Measurements from ENCODE around the gene TMEM198. TPM values are rescaled to one million over a fixed set of nuclear protein-coding genes. Genes with fewer than 3 reads are reported as not detected.

The TMEM198 gene
- total and polyA plus RNA-seq, 9 of the 15 experiments (the other 6 are each of a cell fraction or from before 2014, with no cell fraction given) = 0.03 to 3.8 (median 1.0) TPM

- in situ Hi-C loops (cut with MboI) (loop anchor here (10.0 kb wide), 1 partner anchor 149 kb away; no protein-coding TSS in a partner anchor), intact Hi-C loops (cut with micrococcal nuclease) (loop anchor here (2.0 kb wide), 1 partner anchor 25 kb away; the partner anchor contains the start of gene OBSL1)
- no TSS peak for BruUV-seq (replicated peaks)
- FAIRE-seq (no peak), DNase-seq (ENCODE audit: extremely low read depth in 1 of 4, low spot score in 3 of 4) (no peak), ATAC-seq (no peak)
- H3K36me3 ChIP-seq (ENCODE audit: control insufficient read depth, insufficient read depth, low read length) = peaks cover 6% of the 10 kb centered on the region; the same call in 2 of the 3 replicates
- POLR2A ChIA-PET = no interaction called here
- no peak overlapping the region for H3K9ac ChIP-seq (ENCODE audit: insufficient read depth in 1 of 2, low read depth in 2 of 2, low read length in 2 of 2)
- H3K27me3 ChIP-seq (ENCODE audit: control insufficient read depth in 2 of 2, insufficient read depth in 2 of 2, low read length in 2 of 2) = no peaks in the 10 kb centered on the region
- no peak overlapping the region for H3K27ac ChIP-seq (ENCODE audit: extremely low read depth, low read depth, low read length)
- peaks cover 5% of the 10 kb centered on the region; the same call in 1 of the 2 replicates for H4K20me1 ChIP-seq (replicated peaks; ENCODE audit: control insufficient read depth, insufficient read depth, low read length)
- WGBS (ENCODE audit: insufficient coverage, low coverage, missing lambda C conversion rate) = 10% methylated on average over 3 of the region's 4 CpGs
- TF ChIP-seq ZNF707 (CRISPR knock-in tag; conservative IDR thresholded peaks at IDR 0.05) = peak; percentile 72
- no peak for TF ChIP-seq TRIM25 (IDR thresholded peaks at IDR 0.05; ENCODE audit: borderline replicate concordance)
- CTCF ChIA-PET (ENCODE audit: low intra/inter-chr PET ratio) = no interaction called here
- H3K4me1 ChIP-seq (replicated peaks in 1 of 2; ENCODE audit: control insufficient read depth in 2 of 2, insufficient read depth in 2 of 2, low read length in 2 of 2) = peaks cover 0 to 40% of the 10 kb centered on the region in 2 experiments; a peak in 3 of 5 replicates
- no peak overlapping the region for H3K4me2 ChIP-seq (ENCODE audit: insufficient read depth, low read length)
- H3K9me1 ChIP-seq (ENCODE audit: control insufficient read depth, insufficient read depth, low read length) = no peaks in the 10 kb centered on the region
- no peak overlapping the region for H3K4me3 ChIP-seq
- H2AFZ ChIP-seq (ENCODE audit: low read depth, low read length) = no peak overlapping the region
- peaks cover 16% of the 10 kb centered on the region for H3K79me2 ChIP-seq (ENCODE audit: control insufficient read depth, insufficient read depth, low read length)
- H3K9me3 ChIP-seq (replicated peaks; ENCODE audit: control insufficient read depth, insufficient read depth, low read depth, low read length) = no peaks in the 10 kb centered on the region
These were observed 2.1 kb downstream of the TMEM198 start for GRCh38 chr2:219545943-219546352.

DNA sequence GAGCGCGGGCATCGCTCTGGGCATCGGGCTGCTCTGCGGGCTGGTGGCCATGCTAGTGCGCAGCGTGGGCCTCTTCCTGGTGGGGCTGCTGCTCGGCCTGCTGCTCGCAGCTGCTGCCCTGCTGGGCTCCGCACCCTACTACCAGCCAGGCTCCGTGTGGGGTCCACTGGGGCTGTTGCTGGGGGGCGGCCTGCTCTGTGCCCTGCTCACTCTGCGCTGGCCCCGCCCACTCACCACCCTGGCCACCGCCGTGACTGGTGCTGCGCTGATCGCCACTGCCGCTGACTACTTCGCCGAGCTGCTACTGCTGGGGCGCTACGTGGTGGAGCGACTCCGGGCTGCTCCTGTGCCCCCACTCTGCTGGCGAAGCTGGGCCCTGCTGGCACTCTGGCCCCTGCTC is 3.8 kb downstream of the TMEM198 start:
- CTCF ChIA-PET (ENCODE audit: low intra/inter-chr PET ratio) = no interaction called here
- intact Hi-C loops (cut with micrococcal nuclease) = no loop called here
- no peak for TF ChIP-seq RBM22 (IDR thresholded peaks at IDR 0.05; ENCODE audit: low read depth, low read length, poor library complexity, severe bottlenecking)
- TF ChIP-seq ZNF717 (CRISPR knock-in tag; IDR thresholded peaks at IDR 0.05) = no peak
- no peak for TF ChIP-seq YY1 (IDR thresholded peaks at IDR 0.05; ENCODE audit: borderline replicate concordance in 1 of 3, control insufficient read depth in 1 of 3, extremely low read depth in 1 of 3, insufficient read depth in 3 of 3, insufficient read length in 1 of 3, insufficient replicate concordance in 2 of 3, low read depth in 1 of 3, low read length in 2 of 3)
- no peak for TF ChIP-seq ZSCAN32 (CRISPR knock-in tag; IDR thresholded peaks at IDR 0.05)
- no peak for TF ChIP-seq ZNF311 (CRISPR knock-in tag; IDR thresholded peaks at IDR 0.05)
- no peak for TF ChIP-seq ZNF436 (CRISPR knock-in tag; IDR thresholded peaks at IDR 0.05)
- TF ChIP-seq ZNF347 (CRISPR knock-in tag; IDR thresholded peaks at IDR 0.05; ENCODE audit: low read depth) = no peak

More for the DNA sequence above, 3.8 kb downstream of the TMEM198 start:
- Histone ChIP-seq H3K9ac (ENCODE audit: insufficient read depth in 1 of 2, low read depth in 2 of 2, low read length in 2 of 2) (no peak overlapping the region), H3K4me1 (replicated peaks in 1 of 2; ENCODE audit: control insufficient read depth in 2 of 2, insufficient read depth in 2 of 2, low read length in 2 of 2) (peaks cover 4 to 47% of the 10 kb centered on the region in 2 experiments; a peak in 3 of 5 replicates), H3K27me3 (ENCODE audit: control insufficient read depth in 2 of 2, insufficient read depth in 2 of 2, low read length in 2 of 2) (no peaks in the 10 kb centered on the region), H4K20me1 (replicated peaks; ENCODE audit: control insufficient read depth, insufficient read depth, low read length) (no peaks in the 10 kb centered on the region), H3K79me2 (ENCODE audit: control insufficient read depth, insufficient read depth, low read length) (peaks cover 1% of the 10 kb centered on the region; the same call in 1 of the 3 replicates), H3K27ac (ENCODE audit: extremely low read depth, low read depth, low read length) (no peak overlapping the region), H3K4me2 (ENCODE audit: insufficient read depth, low read length) (no peak overlapping the region), H3K4me3 (no peak overlapping the region), H3K36me3 (ENCODE audit: control insufficient read depth, insufficient read depth, low read length) (no peaks in the 10 kb centered on the region), H3K9me3 (replicated peaks; ENCODE audit: control insufficient read depth, insufficient read depth, low read depth, low read length) (no peaks in the 10 kb centered on the region), H3K9me1 (ENCODE audit: control insufficient read depth, insufficient read depth, low read length) (no peaks in the 10 kb centered on the region), H2AFZ (ENCODE audit: low read depth, low read length) (no peak overlapping the region)
- ATAC-seq (no peak), DNase-seq (ENCODE audit: extremely low read depth in 1 of 4, low spot score in 3 of 4) (no peak), FAIRE-seq (no peak)
- POLR2A ChIA-PET = no interaction called here
- WGBS (ENCODE audit: insufficient coverage, low coverage, missing lambda C conversion rate) = 84% methylated on average over 7 of the region's 26 CpGs
- no TSS peak for BruUV-seq (replicated peaks)
- in situ Hi-C loops (cut with MboI) = loop anchor here (10.0 kb wide), 1 partner anchor 147 kb away; no protein-coding TSS in a partner anchor

All from K562 (cell line).